ENCODE measurements around the gene SCART1. TPM values are rescaled to one million over a fixed set of nuclear protein-coding genes. Genes with fewer than 3 reads are reported as not detected.

SCART1 gene
- total and polyA plus RNA-seq, 10 of the 15 experiments (the other 5 are each of a cell fraction or from before 2014, with no cell fraction given) = 0.05 to 22.0 (median 0.58) TPM

DNA sequence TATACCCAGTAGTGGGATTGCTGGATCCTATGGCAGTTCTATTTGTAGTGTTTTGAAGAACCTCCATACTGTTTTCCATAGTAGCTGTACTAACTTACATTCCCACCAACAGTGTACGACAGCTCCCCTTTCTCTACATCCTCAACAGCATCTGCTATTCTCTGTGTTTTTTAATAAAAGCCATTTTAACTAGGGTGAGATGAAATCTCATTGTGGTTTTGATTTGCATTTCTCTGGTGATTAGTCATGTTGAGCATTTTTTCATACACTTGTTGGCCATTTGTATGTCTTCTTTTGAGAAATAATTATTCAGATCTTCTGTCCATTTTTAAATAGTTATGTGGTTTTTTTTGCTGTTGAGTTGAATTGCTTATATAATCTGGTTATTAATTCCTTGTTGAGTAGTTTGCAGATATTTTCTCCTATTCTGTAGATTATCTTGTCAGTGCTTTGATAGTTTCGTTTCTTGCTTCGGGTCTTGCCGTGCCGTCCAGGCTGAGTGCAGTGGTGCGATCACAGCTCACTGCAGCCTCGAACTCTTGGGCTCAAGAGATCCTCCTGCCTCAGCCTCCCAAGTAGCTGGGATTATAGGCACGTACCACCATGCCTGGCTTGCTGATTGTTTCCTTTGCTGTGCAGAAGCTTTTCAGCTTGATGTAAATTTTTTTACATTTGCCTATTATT is 47.8 kb upstream of the SCART1 start:
- Histone ChIP-seq H3K4me2 (ENCODE audit: control insufficient read depth, insufficient read depth) (peak overlapping the region; percentile 75), H2AFZ (ENCODE audit: control insufficient read depth, low read depth, low read length) (no peak overlapping the region), H3K4me1 (ENCODE audit: control insufficient read depth, insufficient read depth, low read length) (peaks cover 24% of the 10 kb centered on the region), H4K20me1 (ENCODE audit: control insufficient read depth, insufficient read depth) (no peaks in the 10 kb centered on the region), H3K9ac (ENCODE audit: control insufficient read depth, insufficient read depth, low read length) (no peak overlapping the region), H3K9me3 (replicated peaks; ENCODE audit: control insufficient read depth, insufficient read depth, low read length) (peaks cover 22% of the 10 kb centered on the region), H3K36me3 (ENCODE audit: control insufficient read depth in 2 of 2, insufficient read depth in 2 of 2, low read length in 1 of 2) (peaks cover 5 to 36% of the 10 kb centered on the region in 2 experiments), H3K79me2 (ENCODE audit: control insufficient read depth, insufficient read depth, low read length) (peaks cover 12% of the 10 kb centered on the region), H3K4me3 (0 out of 2 replicates have a peak overlapping the region, but pooled peaks have one; percentile 25), H3K27me3 (replicated peaks in 1 of 2; ENCODE audit: control insufficient read depth in 2 of 2, insufficient read depth in 2 of 2, low read length in 1 of 2) (no peaks in the 10 kb centered on the region), H3K27ac (ENCODE audit: control insufficient read depth, insufficient read depth) (peak overlapping the region; percentile 64)
- FAIRE-seq (peak; percentile 97), DNase-seq (ENCODE audit: low read depth, low spot score) (no peak), ATAC-seq (peak; percentile 68)
- ChIA-PET SMC1A (ENCODE audit: uncharacterized antibody, unreplicated experiment) (interaction anchor here (1.4 to 1.9 kb wide), 3 partner anchors 14 to 44 kb away, joined by 3 to 4 read pairs (median 4); no protein-coding TSS in a partner anchor), RAD21 (ENCODE audit: unreplicated experiment) (interaction anchor here (0.7 kb wide), 1 partner anchor 92 kb away, joined by 4 read pairs; no protein-coding TSS in a partner anchor), POLR2A (interaction anchor here (0.7 kb wide), 1 partner anchor 87 kb away, joined by 5 read pairs; no protein-coding TSS in a partner anchor), CTCF (interaction anchor here (1.2 kb wide), 1 partner anchor 76 kb away, joined by 6 read pairs; no protein-coding TSS in a partner anchor)
- BruUV-seq (replicated peaks) = no TSS peak
- 3% methylated on average over 8 of the region's 8 CpGs for WGBS (ENCODE audit: insufficient coverage, insufficient replicate concordance, low lambda C conversion rate, missing lambda C conversion rate)
- intact Hi-C loops (cut with micrococcal nuclease; ENCODE audit: unreplicated experiment) (loop anchor here (2.0 kb wide), 1 partner anchor 17 kb away; no protein-coding TSS in a partner anchor), in situ Hi-C loops (cut with MboI) (no loop called here)
- TF ChIP-seq YY1 (IDR thresholded peaks at IDR 0.05; ENCODE audit: low read depth, low read length) (0 out of 2 replicates have a peak, but pooled peaks have one; percentile 10), NBN (IDR thresholded peaks at IDR 0.05) (0 out of 2 replicates have a peak, but pooled peaks have one; percentile 21), PML (IDR thresholded peaks at IDR 0.05; ENCODE audit: low read length) (0 out of 2 replicates have a peak, but pooled peaks have one; percentile 42), NFIC (IDR thresholded peaks at IDR 0.05; ENCODE audit: low read depth, low read length) (peak; percentile 33; the same call in 1 of the 2 replicates), NR2F1 (conservative IDR thresholded peaks at IDR 0.05) (no peak), RUNX3 (IDR thresholded peaks at IDR 0.05; ENCODE audit: low read length) (peak; percentile 80), SMARCA5 (IDR thresholded peaks at IDR 0.05) (0 out of 2 replicates have a peak, but pooled peaks have one; percentile 16), POU2F2 (IDR thresholded peaks at IDR 0.05; ENCODE audit: borderline replicate concordance, low read depth, low read length) (peak; percentile 72; the same call in 1 of the 3 replicates), EED (IDR thresholded peaks at IDR 0.05; ENCODE audit: low read depth) (no peak), FOXM1 (IDR thresholded peaks at IDR 0.05; ENCODE audit: low read depth, low read length) (peak; percentile 14; the same call in 1 of the 2 replicates), ATF7 (IDR thresholded peaks at IDR 0.05; ENCODE audit: low read depth) (peak; percentile 19; the same call in 1 of the 2 replicates), JUNB (IDR thresholded peaks at IDR 0.05) (peak; percentile 62), MTA2 (IDR thresholded peaks at IDR 0.05; ENCODE audit: low read depth) (peak; percentile 36; the same call in 1 of the 2 replicates)
- TF ChIP-seq, protein P1, sequence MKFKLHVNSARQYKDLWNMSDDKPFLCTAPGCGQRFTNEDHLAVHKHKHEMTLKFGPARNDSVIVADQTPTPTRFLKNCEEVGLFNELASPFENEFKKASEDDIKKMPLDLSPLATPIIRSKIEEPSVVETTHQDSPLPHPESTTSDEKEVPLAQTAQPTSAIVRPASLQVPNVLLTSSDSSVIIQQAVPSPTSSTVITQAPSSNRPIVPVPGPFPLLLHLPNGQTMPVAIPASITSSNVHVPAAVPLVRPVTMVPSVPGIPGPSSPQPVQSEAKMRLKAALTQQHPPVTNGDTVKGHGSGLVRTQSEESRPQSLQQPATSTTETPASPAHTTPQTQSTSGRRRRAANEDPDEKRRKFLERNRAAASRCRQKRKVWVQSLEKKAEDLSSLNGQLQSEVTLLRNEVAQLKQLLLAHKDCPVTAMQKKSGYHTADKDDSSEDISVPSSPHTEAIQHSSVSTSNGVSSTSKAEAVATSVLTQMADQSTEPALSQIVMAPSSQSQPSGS (IDR thresholded peaks at IDR 0.05; ENCODE audit: low read length) = 0 out of 2 replicates have a peak, but pooled peaks have one; percentile 18
- TF ChIP-seq, protein P2, sequence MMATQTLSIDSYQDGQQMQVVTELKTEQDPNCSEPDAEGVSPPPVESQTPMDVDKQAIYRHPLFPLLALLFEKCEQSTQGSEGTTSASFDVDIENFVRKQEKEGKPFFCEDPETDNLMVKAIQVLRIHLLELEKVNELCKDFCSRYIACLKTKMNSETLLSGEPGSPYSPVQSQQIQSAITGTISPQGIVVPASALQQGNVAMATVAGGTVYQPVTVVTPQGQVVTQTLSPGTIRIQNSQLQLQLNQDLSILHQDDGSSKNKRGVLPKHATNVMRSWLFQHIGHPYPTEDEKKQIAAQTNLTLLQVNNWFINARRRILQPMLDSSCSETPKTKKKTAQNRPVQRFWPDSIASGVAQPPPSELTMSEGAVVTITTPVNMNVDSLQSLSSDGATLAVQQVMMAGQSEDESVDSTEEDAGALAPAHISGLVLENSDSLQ (IDR thresholded peaks at IDR 0.05) = no peak
- TF ChIP-seq, protein P3, sequence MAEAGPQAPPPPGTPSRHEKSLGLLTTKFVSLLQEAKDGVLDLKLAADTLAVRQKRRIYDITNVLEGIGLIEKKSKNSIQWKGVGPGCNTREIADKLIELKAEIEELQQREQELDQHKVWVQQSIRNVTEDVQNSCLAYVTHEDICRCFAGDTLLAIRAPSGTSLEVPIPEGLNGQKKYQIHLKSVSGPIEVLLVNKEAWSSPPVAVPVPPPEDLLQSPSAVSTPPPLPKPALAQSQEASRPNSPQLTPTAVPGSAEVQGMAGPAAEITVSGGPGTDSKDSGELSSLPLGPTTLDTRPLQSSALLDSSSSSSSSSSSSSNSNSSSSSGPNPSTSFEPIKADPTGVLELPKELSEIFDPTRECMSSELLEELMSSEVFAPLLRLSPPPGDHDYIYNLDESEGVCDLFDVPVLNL (IDR thresholded peaks at IDR 0.05; ENCODE audit: low read depth, low read length) = no peak
